IPS-NIHi7 (cell line): ENCODE measurements around the gene HCFC1.
"Not testable (repeated sequence)": the region's sequence is repeated elsewhere in the genome, so short reads cannot be mapped to it uniquely, and the experiment has no call there.

Experiments
- DNase-seq: peaks from one replicate; pipeline ENCODE4 v3.0.0; 2012; ENCODE audit warnings: mixed read lengths; ENCODE audit errors: extremely low spot score

HCFC1 gene

GRCh38 chrX:154008521-154008920 is 36.9 kb upstream of the HCFC1 start:
- no peak for DNase-seq

- no peak for DNase-seq
Observed at GRCh38 chrX:154006947-154007346, 35.3 kb upstream of the HCFC1 start.

GRCh38 chrX:154004315-154004714 is 32.7 kb upstream of the HCFC1 start:
- DNase-seq: no peak

GRCh38 chrX:154002215-154002719 is 30.6 kb upstream of the HCFC1 start:
- no peak for DNase-seq

GRCh38 chrX:154000051-154000450 is 28.4 kb upstream of the HCFC1 start:
- no peak for DNase-seq

- DNase-seq: no peak
Observed at GRCh38 chrX:153999359-154000037, 27.9 kb upstream of the HCFC1 start.

- DNase-seq: no peak
Observed at GRCh38 chrX:153995504-153995903, 23.9 kb upstream of the HCFC1 start.

GRCh38 chrX:153994398-153994797 is 22.8 kb upstream of the HCFC1 start:
- DNase-seq: not testable (repeated sequence)

GRCh38 chrX:153993978-153994377 is 22.4 kb upstream of the HCFC1 start:
- no peak for DNase-seq

GRCh38 chrX:153993079-153993478 is 21.5 kb upstream of the HCFC1 start:
- DNase-seq: no peak

- DNase-seq: no peak
Observed at GRCh38 chrX:153992180-153992579, 20.6 kb upstream of the HCFC1 start.

GRCh38 chrX:153991013-153991580 is 19.5 kb upstream of the HCFC1 start:
- no peak for DNase-seq

- no peak for DNase-seq
Observed at GRCh38 chrX:153989973-153990655, 18.5 kb upstream of the HCFC1 start.

- no peak for DNase-seq
Observed at GRCh38 chrX:153988493-153988892, 16.9 kb upstream of the HCFC1 start.

GRCh38 chrX:153984351-153985178 is 12.9 kb upstream of the HCFC1 start:
- DNase-seq: no peak

- DNase-seq: no peak
Observed at GRCh38 chrX:153983321-153983801, 11.7 kb upstream of the HCFC1 start.

GRCh38 chrX:153981771-153982533 is 10.3 kb upstream of the HCFC1 start:
- DNase-seq: no peak

- no peak for DNase-seq
Observed at GRCh38 chrX:153981231-153981630, 9.6 kb upstream of the HCFC1 start.

GRCh38 chrX:153980394-153980793 is 8.8 kb upstream of the HCFC1 start:
- DNase-seq: not testable (repeated sequence)

GRCh38 chrX:153974726-153975286 is 3.2 kb upstream of the HCFC1 start:
- DNase-seq: no peak
